Measurements from ENCODE around the gene CPXM2.

DNA sequence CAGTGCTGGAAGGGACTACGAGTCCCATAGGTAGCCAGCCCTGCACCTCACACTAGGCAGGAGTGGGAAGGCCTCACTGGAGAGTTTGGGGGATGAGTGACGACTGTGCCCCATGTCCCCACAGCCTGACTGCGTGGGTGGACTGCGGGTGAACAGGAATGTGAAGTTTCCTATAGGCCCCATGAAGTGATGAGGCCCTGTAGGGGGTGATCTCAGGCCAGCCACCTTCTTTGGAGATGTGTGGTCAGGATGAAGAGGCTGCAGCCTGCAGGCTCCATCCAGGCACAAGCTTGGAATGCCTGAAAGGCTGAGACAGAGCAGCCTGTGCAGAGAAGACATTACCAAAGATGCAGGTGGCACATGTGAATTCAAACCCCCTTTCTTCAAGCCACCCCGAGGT, 94.9 kb downstream of the CPXM2 start:
- TF ChIP-seq, protein P1, sequence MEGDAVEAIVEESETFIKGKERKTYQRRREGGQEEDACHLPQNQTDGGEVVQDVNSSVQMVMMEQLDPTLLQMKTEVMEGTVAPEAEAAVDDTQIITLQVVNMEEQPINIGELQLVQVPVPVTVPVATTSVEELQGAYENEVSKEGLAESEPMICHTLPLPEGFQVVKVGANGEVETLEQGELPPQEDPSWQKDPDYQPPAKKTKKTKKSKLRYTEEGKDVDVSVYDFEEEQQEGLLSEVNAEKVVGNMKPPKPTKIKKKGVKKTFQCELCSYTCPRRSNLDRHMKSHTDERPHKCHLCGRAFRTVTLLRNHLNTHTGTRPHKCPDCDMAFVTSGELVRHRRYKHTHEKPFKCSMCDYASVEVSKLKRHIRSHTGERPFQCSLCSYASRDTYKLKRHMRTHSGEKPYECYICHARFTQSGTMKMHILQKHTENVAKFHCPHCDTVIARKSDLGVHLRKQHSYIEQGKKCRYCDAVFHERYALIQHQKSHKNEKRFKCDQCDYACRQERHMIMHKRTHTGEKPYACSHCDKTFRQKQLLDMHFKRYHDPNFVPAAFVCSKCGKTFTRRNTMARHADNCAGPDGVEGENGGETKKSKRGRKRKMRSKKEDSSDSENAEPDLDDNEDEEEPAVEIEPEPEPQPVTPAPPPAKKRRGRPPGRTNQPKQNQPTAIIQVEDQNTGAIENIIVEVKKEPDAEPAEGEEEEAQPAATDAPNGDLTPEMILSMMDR (IDR thresholded peaks at IDR 0.05 in 2 of 3, conservative IDR thresholded peaks at IDR 0.05 in 1 of 3; ENCODE audit: insufficient read depth in 2 of 3, low read depth in 1 of 3, low read length in 3 of 3) = no peak
- TF ChIP-seq DACH1 (IDR thresholded peaks at IDR 0.05; ENCODE audit: partially characterized antibody) (no peak), EZH2 (IDR thresholded peaks at IDR 0.05; ENCODE audit: borderline replicate concordance, low read depth, low read length) (no peak), PHF21A (IDR thresholded peaks at IDR 0.05; ENCODE audit: borderline replicate concordance, low read depth) (no peak), PHF8 (IDR thresholded peaks at IDR 0.05; ENCODE audit: borderline replicate concordance, low read length) (no peak), HDGF (IDR thresholded peaks at IDR 0.05) (no peak), CREB1 (IDR thresholded peaks at IDR 0.05) (no peak), CREB1 (CRISPR knock-in tag; IDR thresholded peaks at IDR 0.05) (no peak), HNRNPK (IDR thresholded peaks at IDR 0.05; ENCODE audit: low read depth, low read length, poor library complexity, severe bottlenecking) (no peak), FOXK2 (conservative IDR thresholded peaks at IDR 0.05 in 1 of 2, IDR thresholded peaks at IDR 0.05 in 1 of 2; ENCODE audit: low read depth in 2 of 2) (no peak), PCBP2 (IDR thresholded peaks at IDR 0.05; ENCODE audit: low read depth, low read length, poor library complexity, severe bottlenecking) (no peak)
- TF ChIP-seq, protein P2, sequence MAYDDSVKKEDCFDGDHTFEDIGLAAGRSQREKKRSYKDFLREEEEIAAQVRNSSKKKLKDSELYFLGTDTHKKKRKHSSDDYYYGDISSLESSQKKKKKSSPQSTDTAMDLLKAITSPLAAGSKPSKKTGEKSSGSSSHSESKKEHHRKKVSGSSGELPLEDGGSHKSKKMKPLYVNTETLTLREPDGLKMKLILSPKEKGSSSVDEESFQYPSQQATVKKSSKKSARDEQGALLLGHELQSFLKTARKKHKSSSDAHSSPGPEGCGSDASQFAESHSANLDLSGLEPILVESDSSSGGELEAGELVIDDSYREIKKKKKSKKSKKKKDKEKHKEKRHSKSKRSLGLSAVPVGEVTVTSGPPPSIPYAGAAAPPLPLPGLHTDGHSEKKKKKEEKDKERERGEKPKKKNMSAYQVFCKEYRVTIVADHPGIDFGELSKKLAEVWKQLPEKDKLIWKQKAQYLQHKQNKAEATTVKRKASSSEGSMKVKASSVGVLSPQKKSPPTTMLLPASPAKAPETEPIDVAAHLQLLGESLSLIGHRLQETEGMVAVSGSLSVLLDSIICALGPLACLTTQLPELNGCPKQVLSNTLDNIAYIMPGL (CRISPR knock-in tag; IDR thresholded peaks at IDR 0.05) = no peak
- TF ChIP-seq, protein P3, sequence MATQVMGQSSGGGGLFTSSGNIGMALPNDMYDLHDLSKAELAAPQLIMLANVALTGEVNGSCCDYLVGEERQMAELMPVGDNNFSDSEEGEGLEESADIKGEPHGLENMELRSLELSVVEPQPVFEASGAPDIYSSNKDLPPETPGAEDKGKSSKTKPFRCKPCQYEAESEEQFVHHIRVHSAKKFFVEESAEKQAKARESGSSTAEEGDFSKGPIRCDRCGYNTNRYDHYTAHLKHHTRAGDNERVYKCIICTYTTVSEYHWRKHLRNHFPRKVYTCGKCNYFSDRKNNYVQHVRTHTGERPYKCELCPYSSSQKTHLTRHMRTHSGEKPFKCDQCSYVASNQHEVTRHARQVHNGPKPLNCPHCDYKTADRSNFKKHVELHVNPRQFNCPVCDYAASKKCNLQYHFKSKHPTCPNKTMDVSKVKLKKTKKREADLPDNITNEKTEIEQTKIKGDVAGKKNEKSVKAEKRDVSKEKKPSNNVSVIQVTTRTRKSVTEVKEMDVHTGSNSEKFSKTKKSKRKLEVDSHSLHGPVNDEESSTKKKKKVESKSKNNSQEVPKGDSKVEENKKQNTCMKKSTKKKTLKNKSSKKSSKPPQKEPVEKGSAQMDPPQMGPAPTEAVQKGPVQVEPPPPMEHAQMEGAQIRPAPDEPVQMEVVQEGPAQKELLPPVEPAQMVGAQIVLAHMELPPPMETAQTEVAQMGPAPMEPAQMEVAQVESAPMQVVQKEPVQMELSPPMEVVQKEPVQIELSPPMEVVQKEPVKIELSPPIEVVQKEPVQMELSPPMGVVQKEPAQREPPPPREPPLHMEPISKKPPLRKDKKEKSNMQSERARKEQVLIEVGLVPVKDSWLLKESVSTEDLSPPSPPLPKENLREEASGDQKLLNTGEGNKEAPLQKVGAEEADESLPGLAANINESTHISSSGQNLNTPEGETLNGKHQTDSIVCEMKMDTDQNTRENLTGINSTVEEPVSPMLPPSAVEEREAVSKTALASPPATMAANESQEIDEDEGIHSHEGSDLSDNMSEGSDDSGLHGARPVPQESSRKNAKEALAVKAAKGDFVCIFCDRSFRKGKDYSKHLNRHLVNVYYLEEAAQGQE (IDR thresholded peaks at IDR 0.05; ENCODE audit: borderline replicate concordance) = no peak
- TF ChIP-seq, protein P3 (CRISPR knock-in tag; IDR thresholded peaks at IDR 0.05; ENCODE audit: low read depth) = no peak
- TF ChIP-seq, protein P4, sequence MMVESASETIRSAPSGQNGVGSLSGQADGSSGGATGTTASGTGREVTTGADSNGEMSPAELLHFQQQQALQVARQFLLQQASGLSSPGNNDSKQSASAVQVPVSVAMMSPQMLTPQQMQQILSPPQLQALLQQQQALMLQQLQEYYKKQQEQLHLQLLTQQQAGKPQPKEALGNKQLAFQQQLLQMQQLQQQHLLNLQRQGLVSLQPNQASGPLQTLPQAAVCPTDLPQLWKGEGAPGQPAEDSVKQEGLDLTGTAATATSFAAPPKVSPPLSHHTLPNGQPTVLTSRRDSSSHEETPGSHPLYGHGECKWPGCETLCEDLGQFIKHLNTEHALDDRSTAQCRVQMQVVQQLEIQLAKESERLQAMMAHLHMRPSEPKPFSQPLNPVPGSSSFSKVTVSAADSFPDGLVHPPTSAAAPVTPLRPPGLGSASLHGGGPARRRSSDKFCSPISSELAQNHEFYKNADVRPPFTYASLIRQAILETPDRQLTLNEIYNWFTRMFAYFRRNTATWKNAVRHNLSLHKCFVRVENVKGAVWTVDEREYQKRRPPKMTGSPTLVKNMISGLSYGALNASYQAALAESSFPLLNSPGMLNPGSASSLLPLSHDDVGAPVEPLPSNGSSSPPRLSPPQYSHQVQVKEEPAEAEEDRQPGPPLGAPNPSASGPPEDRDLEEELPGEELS (CRISPR knock-in tag; IDR thresholded peaks at IDR 0.05; ENCODE audit: borderline replicate concordance) = no peak
- TF ChIP-seq, protein P5, sequence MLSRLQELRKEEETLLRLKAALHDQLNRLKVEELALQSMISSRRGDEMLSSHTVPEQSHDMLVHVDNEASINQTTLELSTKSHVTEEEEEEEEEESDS (CRISPR knock-in tag; IDR thresholded peaks at IDR 0.05) = no peak

Measured in K562 (cell line).